Right atrium auricular region (tissue), 2 donors: ENCODE results near the gene MARCHF9. TPM values are rescaled to one million over a fixed set of nuclear protein-coding genes. Genes with fewer than 3 reads are reported as not detected.
"Not testable (repeated sequence)": the region's sequence is repeated elsewhere in the genome, so short reads cannot be mapped to it uniquely, and the experiment has no call there.

ENCODE experiments used
- DNase-seq: peaks from one replicate; pipeline ENCODE4 v3.0.0-alpha.2; 2019; ENCODE audit warnings: low spot score
- H3K27ac ChIP-seq, 2 donors: fragments of 200-600 bp; sonication (generic); 1 replicate in 1 of 2; 2 replicates in 1 of 2; pipeline ENCODE4 v1.5.1; 2016 to 2019
- H3K27me3 ChIP-seq, 2 donors: fragments of 200-600 bp; sonication (generic); one replicate each; pipeline versions ENCODE4 v1.5.1 to v1.6.0; 2017 to 2019
- H3K36me3 ChIP-seq: fragments of 200-600 bp; sonication (generic); one replicate; pipeline ENCODE4 v1.5.1; 2016
- H3K4me1 ChIP-seq, 2 donors: fragments of 200-600 bp; sonication (generic); one replicate each; pipeline versions ENCODE4 v1.5.1 to v1.6.0; 2017 to 2019
- H3K4me3 ChIP-seq, 2 donors: fragments of 200-600 bp; sonication (generic); 1 replicate in 1 of 2; 2 replicates in 1 of 2; pipeline ENCODE4 v1.5.1; 2017 to 2019; ENCODE audit warnings: mild to moderate bottlenecking in 1 of 2, moderate library complexity in 1 of 2
- H3K9me3 ChIP-seq, 2 donors: fragments of 200-600 bp; sonication (generic); one replicate each; pipeline ENCODE4 v1.5.1; 2019
- CTCF ChIP-seq, 2 donors: fragments of 200-600 bp; sonication (generic); IDR thresholded peaks; one replicate each; pipeline ENCODE4 v1.5.1; 2019; ENCODE audit warnings: antibody characterized with exemption in 2 of 2
- total RNA-seq, 2 donors: library from RNA; depleted of rRNA; stranded (reverse); fragments of >200 nt; gene quantifications; one replicate each; pipeline ENCODE4 v1.1.0, GENCODE V29; 2016

The MARCHF9 gene
- total RNA-seq, 2 donors from 2014 or later = 8.4 to 11.6 TPM

DNA sequence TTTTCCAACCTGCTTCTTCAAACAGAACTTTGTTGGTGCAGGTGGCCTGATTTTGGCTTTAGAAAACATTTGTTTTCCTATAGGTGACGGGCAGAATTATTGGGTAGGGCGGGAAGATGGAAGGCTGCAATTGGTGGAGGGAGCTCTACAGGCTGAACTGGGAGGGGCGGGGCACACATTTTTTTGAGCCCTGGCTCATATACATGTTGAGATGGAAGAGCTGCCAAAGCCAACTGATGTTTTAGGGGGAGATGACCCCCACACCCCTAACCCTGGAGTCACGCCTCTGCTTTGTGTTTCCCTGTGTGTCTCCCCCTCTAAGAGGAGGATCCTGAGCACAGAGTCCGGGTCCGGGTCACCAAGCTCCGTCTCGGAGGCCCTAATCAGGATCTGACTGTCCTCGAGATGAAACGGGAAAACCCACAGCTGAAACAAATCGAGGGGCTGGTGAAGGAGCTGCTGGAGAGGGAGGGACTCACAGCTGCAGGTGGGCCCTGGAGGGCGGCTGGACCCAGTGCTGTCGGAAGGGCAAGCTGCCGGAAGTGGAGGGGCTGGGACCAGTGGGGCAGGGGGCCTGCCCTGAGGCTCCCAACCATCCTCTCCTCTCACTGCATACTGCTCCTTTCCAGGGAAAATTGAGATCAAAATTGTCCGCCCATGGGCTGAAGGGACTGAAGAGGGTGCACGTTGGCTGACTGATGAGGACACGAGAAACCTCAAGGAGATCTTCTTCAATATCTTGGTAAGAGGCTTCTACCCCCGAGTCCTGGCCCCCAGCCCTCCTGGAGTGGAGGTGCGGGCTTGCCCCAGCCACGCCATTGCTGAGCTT, 34.9 kb upstream of the MARCHF9 start:
- Histone ChIP-seq H3K27ac (no peak overlapping the region), H3K9me3 (no peaks in the 10 kb centered on the region), H3K36me3 (peaks cover 64% of the 10 kb centered on the region), H3K4me1 (no peaks in the 10 kb centered on the region), H3K27me3 (no peaks in the 10 kb centered on the region), H3K4me3 (no peak overlapping the region)
- TF ChIP-seq CTCF (IDR thresholded peaks at IDR 0.05) = no peak
- DNase-seq = peak; percentile 54

GRCh38 chr12:57720606-57721595, 34.0 kb upstream of the MARCHF9 start:
- H3K27me3 ChIP-seq = no peaks in the 10 kb centered on the region
- peaks cover 0 to 4% of the 10 kb centered on the region in 2 donors for H3K4me1 ChIP-seq
- peak; percentile 36 for DNase-seq
- no peak overlapping the region for H3K27ac ChIP-seq
- no peaks in the 10 kb centered on the region for H3K9me3 ChIP-seq
- no peak overlapping the region for H3K4me3 ChIP-seq
- H3K36me3 ChIP-seq = peaks cover 58% of the 10 kb centered on the region
- no peak for TF ChIP-seq CTCF (IDR thresholded peaks at IDR 0.05)

GRCh38 chr12:57721846-57722608, 32.9 kb upstream of the MARCHF9 start:
- Histone ChIP-seq H3K4me1 (peaks cover 0 to 15% of the 10 kb centered on the region in 2 donors), H3K36me3 (peaks cover 47% of the 10 kb centered on the region)
- H3K27ac ChIP-seq, H3K27me3 ChIP-seq, H3K9me3 ChIP-seq, H3K4me3 ChIP-seq: not testable (repeated sequence)
- peak; percentile 52 for DNase-seq

DNA sequence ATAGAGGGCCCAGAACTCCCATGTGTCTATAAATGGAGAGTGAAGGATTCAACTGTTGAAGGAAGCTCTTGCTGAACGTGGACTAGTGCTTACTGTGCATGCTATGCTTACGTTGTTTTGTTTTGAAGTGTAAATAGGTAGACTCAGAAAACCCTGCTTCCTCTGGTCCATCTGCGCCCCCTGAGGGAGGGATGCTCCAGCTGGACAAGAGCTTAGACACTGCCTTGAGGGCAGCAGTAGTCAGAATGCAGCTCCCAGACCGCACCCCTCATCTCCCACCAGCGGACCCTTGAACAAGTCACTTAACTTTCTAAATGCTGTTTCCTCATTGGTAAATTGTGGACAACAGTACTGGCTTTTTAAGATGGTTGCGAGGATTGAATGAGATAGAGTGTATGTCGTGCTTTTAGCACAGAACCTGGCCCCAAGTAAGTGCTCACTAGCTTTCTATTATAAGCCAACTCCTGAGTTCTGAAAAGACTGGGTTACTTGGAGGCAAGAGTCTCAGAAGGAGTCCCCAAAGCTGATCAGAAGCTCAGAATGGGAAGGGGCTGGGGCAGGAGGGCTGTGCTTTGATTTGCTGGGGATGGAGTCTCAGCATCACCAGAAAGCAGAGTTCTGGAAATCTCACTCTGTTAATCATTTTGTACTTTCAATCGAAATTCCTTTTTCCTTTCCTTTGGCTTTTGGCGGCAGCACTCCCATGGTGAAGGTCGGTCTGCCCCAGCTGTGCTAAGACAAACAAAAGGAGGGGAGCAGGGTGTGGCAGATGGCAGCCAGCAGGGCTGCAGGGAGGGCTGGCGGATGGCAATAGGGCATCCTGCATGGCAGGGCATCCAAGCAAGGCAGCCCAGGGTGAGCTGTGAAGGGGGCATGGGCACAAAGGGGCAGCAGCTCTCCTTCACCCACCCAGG, 31.9 kb upstream of the MARCHF9 start:
- H3K36me3 ChIP-seq = peaks cover 38% of the 10 kb centered on the region
- TF ChIP-seq CTCF (IDR thresholded peaks at IDR 0.05) = no peak
- peak; percentile 51 for DNase-seq

GRCh38 chr12:57723630-57723962, 31.3 kb upstream of the MARCHF9 start:
- H3K4me1 ChIP-seq = peaks cover 0 to 25% of the 10 kb centered on the region in 2 donors
- DNase-seq = no peak
- TF ChIP-seq CTCF (IDR thresholded peaks at IDR 0.05) = no peak
- H3K27ac ChIP-seq = no peak overlapping the region
- peaks cover 31% of the 10 kb centered on the region for H3K36me3 ChIP-seq
- no peak overlapping the region for H3K4me3 ChIP-seq
- no peaks in the 10 kb centered on the region for H3K27me3 ChIP-seq
- no peaks in the 10 kb centered on the region for H3K9me3 ChIP-seq

More for the DNA sequence above, 31.9 kb upstream of the MARCHF9 start:
- Histone ChIP-seq H3K4me3 (no peak overlapping the region), H3K4me1 (peaks cover 0 to 24% of the 10 kb centered on the region in 2 donors), H3K27me3 (no peaks in the 10 kb centered on the region), H3K27ac (no peak overlapping the region), H3K9me3 (no peaks in the 10 kb centered on the region)
